Lung (tissue), 12 donors: ENCODE data around the gene ANKS1A. TPM values are rescaled to one million over a fixed set of nuclear protein-coding genes. Genes with fewer than 3 reads are reported as not detected.

ENCODE experiments used
- ATAC-seq: fragments of 200-7000 bp; cut with Tn5 transposase; one replicate; pipeline ENCODE4 v1.9.1; 2020; ENCODE audit warnings: moderate number of reproducible peaks; ENCODE audit not compliant: insufficient read depth, low FRiP score
- DNase-seq, 3 donors: peaks; one replicate each; pipeline ENCODE4 v3.0.0-alpha.2; 2013 to 2017
- H3K27ac ChIP-seq, 2 donors: one replicate each; pipeline ENCODE4 v1.5.1; 2013; ENCODE audit warnings: mild to moderate bottlenecking in 2 of 2, moderate library complexity in 2 of 2, control low read depth in 1 of 2, inconsistent platforms in 1 of 2, low read depth in 1 of 2, low read length in 1 of 2
- H3K27me3 ChIP-seq, 3 donors: one replicate each; pipeline ENCODE4 v1.5.1; 2013; ENCODE audit warnings: low read length in 2 of 3; ENCODE audit not compliant: control insufficient read depth in 3 of 3, insufficient read depth in 3 of 3
- H3K36me3 ChIP-seq, 4 donors: one replicate each; pipeline ENCODE4 v1.5.1; 2013; ENCODE audit warnings: low read length in 4 of 4, mild to moderate bottlenecking in 1 of 4, moderate library complexity in 1 of 4; ENCODE audit not compliant: control insufficient read depth in 4 of 4, insufficient read depth in 4 of 4
- H3K4me1 ChIP-seq, 5 donors: one replicate each; pipeline ENCODE4 v1.5.1; 2013; ENCODE audit warnings: low read length in 5 of 5, mild to moderate bottlenecking in 2 of 5, moderate library complexity in 1 of 5; ENCODE audit not compliant: control insufficient read depth in 5 of 5, insufficient read depth in 5 of 5
- H3K4me3 ChIP-seq: one replicate; pipeline ENCODE4 v1.5.1; 2013; ENCODE audit warnings: mild to moderate bottlenecking, control low read depth, moderate library complexity
- H3K9ac ChIP-seq, 2 donors: one replicate each; pipeline ENCODE4 v1.5.1; 2013; ENCODE audit warnings: low read length in 2 of 2, control low read depth in 1 of 2; ENCODE audit not compliant: insufficient read depth in 1 of 2
- H3K9me3 ChIP-seq, 4 donors: one replicate each; pipeline ENCODE4 v1.5.1; 2013; ENCODE audit warnings: low read length in 3 of 4, mild to moderate bottlenecking in 1 of 4, moderate library complexity in 1 of 4; ENCODE audit not compliant: control insufficient read depth in 4 of 4, insufficient read depth in 3 of 4
- CTCF ChIP-seq: IDR thresholded peaks from 2 replicates; pipeline ENCODE4 v1.5.1; 2012; ENCODE audit warnings: mild to moderate bottlenecking; ENCODE audit errors: control extremely low read depth, extremely low read depth
- WGBS, 2 donors: extraction: QIAGEN DNeasy Blood & Tissue Kit; methylation state at CpG; one replicate each; pipeline ENCODE4 v1.1.7; 2013; 5-methylcytosine and 5-hydroxymethylcytosine counted together
- polyA plus RNA-seq, 2 donors: library from polyadenylated mRNA; stranded (reverse); fragments of 200-250 nt; gene quantifications; one replicate each; pipeline ENCODE4 v1.2.1, GENCODE V29; 2013
- total RNA-seq, 2 donors: library from RNA; depleted of rRNA in 1 of 2; stranded (reverse); fragments of >200 nt in 1 of 2; gene quantifications; one replicate each; pipeline ENCODE4 v1.2.1, GENCODE V29; 2014 to 2021
- donor health status: control.
- donor health status: control.
- donor health status: Bipolar disorder and iron deficiency.
- donor health status: healthy.
- donor health status: DM: yes; HTN: yes; CAD: no.

Gene ANKS1A
- total and polyA plus RNA-seq, 4 donors, result 10.4 to 40.6 (median 24.3) TPM

GRCh38 chr6:35084041-35084491 is 195.0 kb downstream of the ANKS1A start:
- Histone ChIP-seq H3K4me1 (peaks cover 0 to 12% (median 0%) of the 10 kb centered on the region in 5 donors), H3K27me3 (no peaks in the 10 kb centered on the region), H3K9ac (no peak overlapping the region), H3K4me3 (no peak overlapping the region), H3K9me3 (no peaks in the 10 kb centered on the region), H3K36me3 (peaks cover 5 to 93% (median 29%) of the 10 kb centered on the region in 4 donors), H3K27ac (no peak overlapping the region)
- TF ChIP-seq CTCF, result no peak
- ATAC-seq (no peak), DNase-seq (no peak)
- 87 to 93% methylated on average over 14 of the region's 14 CpGs for WGBS, 2 donors

GRCh38 chr6:35084511-35085203 is 195.6 kb downstream of the ANKS1A start:
- Histone ChIP-seq H3K9ac (no peak overlapping the region), H3K4me1 (peaks cover 0 to 12% (median 0%) of the 10 kb centered on the region in 5 donors), H3K27ac (no peak overlapping the region), H3K4me3 (no peak overlapping the region), H3K27me3 (no peaks in the 10 kb centered on the region), H3K9me3 (no peaks in the 10 kb centered on the region), H3K36me3 (peaks cover 5 to 93% (median 30%) of the 10 kb centered on the region in 4 donors)
- no peak for TF ChIP-seq CTCF
- DNase-seq, result no peak
- WGBS, 2 donors, result 85 to 93% methylated on average over 12 of the region's 12 CpGs
- no peak for ATAC-seq

- Histone ChIP-seq H3K27ac (no peak overlapping the region), H3K36me3 (peaks cover 5 to 90% (median 34%) of the 10 kb centered on the region in 4 donors), H3K9me3 (no peaks in the 10 kb centered on the region), H3K4me1 (peaks cover 0 to 12% (median 0%) of the 10 kb centered on the region in 5 donors), H3K4me3 (no peak overlapping the region), H3K27me3 (no peaks in the 10 kb centered on the region), H3K9ac (no peak overlapping the region)
- no peak for TF ChIP-seq CTCF
- DNase-seq (no peak), ATAC-seq (no peak)
- WGBS, 2 donors, result 95 to 96% methylated on average over 30 of the region's 30 CpGs
Measured at GRCh38 chr6:35085359-35086281, 196.6 kb downstream of the ANKS1A start.
